GM20431 (cell line): Measurements from ENCODE around the gene PSMD5.
"Not testable (repeated sequence)": the region's sequence is repeated elsewhere in the genome, so short reads cannot be mapped to it uniquely, and the experiment has no call there.

ENCODE experiments used
- in situ Hi-C: fragments of 300-500 bp; cut with MseI, MboI; formaldehyde crosslinking; loops from one replicate; pipeline ENCODE4 v1.15.0; 2020; ENCODE audit warnings: low sequenced_read_pairs; ENCODE audit not compliant: unreplicated experiment

PSMD5 gene

GRCh38 chr9:120818595-120818994, 24.1 kb downstream of the PSMD5 start:
- in situ Hi-C loops, result no loop called here

- in situ Hi-C loops, result no loop called here
Observed at GRCh38 chr9:120815075-120815474, 27.6 kb downstream of the PSMD5 start.

GRCh38 chr9:120808931-120809330, 33.8 kb downstream of the PSMD5 start:
- in situ Hi-C loops, result no loop called here

- in situ Hi-C loops, result no loop called here
Observed at GRCh38 chr9:120807607-120808379, 34.9 kb downstream of the PSMD5 start.

- in situ Hi-C loops, result not testable (repeated sequence)
Observed at GRCh38 chr9:120804784-120805363, 37.8 kb downstream of the PSMD5 start.

- in situ Hi-C loops, result no loop called here
Observed at GRCh38 chr9:120801441-120801840, 41.3 kb downstream of the PSMD5 start.

GRCh38 chr9:120792898-120793765, 49.6 kb downstream of the PSMD5 start, which contains the start of gene FBXW2:
FBXW2 (minus strand) TSS chr9:120793416; CDS start chr9:120788258, 5,158 bp downstream.
- in situ Hi-C loops, result no loop called here

- in situ Hi-C loops, result no loop called here
Observed at GRCh38 chr9:120791161-120791560, 51.6 kb downstream of the PSMD5 start.

- in situ Hi-C loops, result no loop called here
Observed at GRCh38 chr9:120787933-120788332, 54.8 kb downstream of the PSMD5 start.

GRCh38 chr9:120783602-120784047, 59.1 kb downstream of the PSMD5 start:
- in situ Hi-C loops, result no loop called here

- in situ Hi-C loops, result no loop called here
Observed at GRCh38 chr9:120781236-120781635, 61.5 kb downstream of the PSMD5 start.

GRCh38 chr9:120780367-120780766, 62.4 kb downstream of the PSMD5 start:
- in situ Hi-C loops, result no loop called here

GRCh38 chr9:120779227-120779626, 63.5 kb downstream of the PSMD5 start:
- in situ Hi-C loops, result no loop called here

- in situ Hi-C loops, result no loop called here
Observed at GRCh38 chr9:120778758-120779157, 64.0 kb downstream of the PSMD5 start.

GRCh38 chr9:120777229-120777628, 65.5 kb downstream of the PSMD5 start:
- in situ Hi-C loops, result no loop called here

GRCh38 chr9:120776788-120777187, 65.9 kb downstream of the PSMD5 start:
- in situ Hi-C loops, result no loop called here

GRCh38 chr9:120775859-120776258, 66.9 kb downstream of the PSMD5 start:
- in situ Hi-C loops, result no loop called here

GRCh38 chr9:120774719-120775118, 68.0 kb downstream of the PSMD5 start:
- in situ Hi-C loops, result loop anchor here (25.0 kb wide), 1 partner anchor 288 kb away; the partner anchor contains the start of genes C5 and CNTRL

GRCh38 chr9:120773256-120773655, 69.5 kb downstream of the PSMD5 start:
- in situ Hi-C loops, result loop anchor here (25.0 kb wide), 1 partner anchor 289 kb away; the partner anchor contains the start of genes C5 and CNTRL

GRCh38 chr9:120770931-120771330, 71.8 kb downstream of the PSMD5 start:
- in situ Hi-C loops, result loop anchor here (25.0 kb wide), 1 partner anchor 291 kb away; the partner anchor contains the start of genes C5 and CNTRL
